ENCODE measurements around the gene SPEM2.
"Not testable (repeated sequence)": the region's sequence is repeated elsewhere in the genome, so short reads cannot be mapped to it uniquely, and the experiment has no call there.

Gene SPEM2

GRCh38 chr17:7442142-7442541 lies 16.7 kb downstream of the SPEM2 start:
- DNase-seq (ENCODE audit: low read depth), result no peak

GRCh38 chr17:7443499-7444485 lies 18.4 kb downstream of the SPEM2 start:
- no peak for DNase-seq (ENCODE audit: low read depth)

GRCh38 chr17:7444682-7445618 lies 19.5 kb downstream of the SPEM2 start, which contains the start of gene CHRNB1:
Gene CHRNB1 (plus strand): TSS chr17:7445061. CDS start chr17:7445128, 67 bp downstream.
- no peak for DNase-seq (ENCODE audit: low read depth)

- no peak for DNase-seq (ENCODE audit: low read depth)
Measured at GRCh38 chr17:7445619-7445968, 20.2 kb downstream of the SPEM2 start.

GRCh38 chr17:7448461-7448860 lies 23.0 kb downstream of the SPEM2 start:
- no peak for DNase-seq (ENCODE audit: low read depth)

GRCh38 chr17:7459961-7460545 lies 34.6 kb downstream of the SPEM2 start:
- no peak for DNase-seq (ENCODE audit: low read depth)

- DNase-seq (ENCODE audit: low read depth), result no peak
Measured at GRCh38 chr17:7460850-7461660, 35.6 kb downstream of the SPEM2 start.

GRCh38 chr17:7462474-7463371 lies 37.3 kb downstream of the SPEM2 start:
- DNase-seq (ENCODE audit: low read depth), result no peak

- DNase-seq (ENCODE audit: low read depth), result no peak
Measured at GRCh38 chr17:7463372-7463846, 38.0 kb downstream of the SPEM2 start.

- DNase-seq (ENCODE audit: low read depth), result no peak
Measured at GRCh38 chr17:7464081-7464480, 38.7 kb downstream of the SPEM2 start.

- DNase-seq (ENCODE audit: low read depth), result no peak
Measured at GRCh38 chr17:7465597-7466275, 40.3 kb downstream of the SPEM2 start.

GRCh38 chr17:7466318-7466638 lies 40.9 kb downstream of the SPEM2 start:
- DNase-seq (ENCODE audit: low read depth), result no peak

GRCh38 chr17:7466639-7467341 lies 41.4 kb downstream of the SPEM2 start:
- DNase-seq (ENCODE audit: low read depth), result no peak

GRCh38 chr17:7467498-7467897 lies 42.1 kb downstream of the SPEM2 start:
- no peak for DNase-seq (ENCODE audit: low read depth)

- DNase-seq (ENCODE audit: low read depth), result no peak
Measured at GRCh38 chr17:7468290-7468689, 42.9 kb downstream of the SPEM2 start.

- no peak for DNase-seq (ENCODE audit: low read depth)
Measured at GRCh38 chr17:7468804-7469389, 43.5 kb downstream of the SPEM2 start.

- DNase-seq (ENCODE audit: low read depth), result not testable (repeated sequence)
Measured at GRCh38 chr17:7469843-7470242, 44.4 kb downstream of the SPEM2 start.

GRCh38 chr17:7470457-7470973 lies 45.1 kb downstream of the SPEM2 start:
- not testable (repeated sequence) for DNase-seq (ENCODE audit: low read depth)
